LNCaP clone FGC (cell line): Measurements from ENCODE around the gene RAB44.

Experiments
- DNase-seq: peaks from one replicate; pipeline ENCODE4 v3.0.0-alpha.2; 2011; ENCODE audit warnings: low read depth
- H3K4me3 ChIP-seq: 2 replicates; pipeline ENCODE4 v1.5.1; 2011; ENCODE audit warnings: mild to moderate bottlenecking, low read depth, low read length, control low read depth
- CTCF ChIP-seq: IDR thresholded peaks from 2 replicates; pipeline ENCODE4 v1.5.1; 2012; ENCODE audit warnings: mild to moderate bottlenecking; ENCODE audit not compliant: control insufficient read depth, insufficient read depth; ENCODE audit errors: extremely low read depth

The RAB44 gene

GRCh38 chr6:36670271-36670670 lies 27.4 kb upstream of the RAB44 start:
- H3K4me3 ChIP-seq = no peak overlapping the region
- no peak for DNase-seq
- TF ChIP-seq CTCF = no peak

- DNase-seq = no peak
- TF ChIP-seq CTCF = no peak
- H3K4me3 ChIP-seq = no peak overlapping the region
Observed at GRCh38 chr6:36671687-36672375, 25.8 kb upstream of the RAB44 start.

GRCh38 chr6:36673882-36674281 lies 23.7 kb upstream of the RAB44 start:
- TF ChIP-seq CTCF = no peak
- H3K4me3 ChIP-seq = no peak overlapping the region
- DNase-seq = no peak

GRCh38 chr6:36674942-36675341 lies 22.7 kb upstream of the RAB44 start:
- TF ChIP-seq CTCF = no peak
- DNase-seq = no peak

GRCh38 chr6:36676141-36677058 lies 21.2 kb upstream of the RAB44 start:
- no peak overlapping the region for H3K4me3 ChIP-seq
- DNase-seq = no peak
- no peak for TF ChIP-seq CTCF

More at GRCh38 chr6:36674942-36675341, 22.7 kb upstream of the RAB44 start:
- no peak overlapping the region for H3K4me3 ChIP-seq

GRCh38 chr6:36677059-36677749 lies 20.4 kb upstream of the RAB44 start:
- no peak for DNase-seq
- H3K4me3 ChIP-seq = no peak overlapping the region
- TF ChIP-seq CTCF = no peak
